ENCODE measurements around the gene CACNG5.

Gene CACNG5

GRCh38 chr17:66910651-66911285 is 75.9 kb downstream of the CACNG5 start:
- DNase-seq: no peak

- DNase-seq: no peak
Observed at GRCh38 chr17:66915204-66915611, 80.3 kb downstream of the CACNG5 start.

GRCh38 chr17:66915792-66916191 is 80.9 kb downstream of the CACNG5 start:
- DNase-seq: no peak

GRCh38 chr17:66916946-66917345 is 82.0 kb downstream of the CACNG5 start:
- DNase-seq: no peak

GRCh38 chr17:66918896-66919295 is 84.0 kb downstream of the CACNG5 start:
- no peak for DNase-seq

GRCh38 chr17:66920435-66920834 is 85.5 kb downstream of the CACNG5 start:
- no peak for DNase-seq

GRCh38 chr17:66920950-66921349 is 86.0 kb downstream of the CACNG5 start:
- DNase-seq: no peak

- no peak for DNase-seq
Observed at GRCh38 chr17:66923886-66924285, 89.0 kb downstream of the CACNG5 start.

- DNase-seq: no peak
Observed at GRCh38 chr17:66925811-66926500, 91.0 kb downstream of the CACNG5 start.

- DNase-seq: no peak
Observed at GRCh38 chr17:66928949-66929348, 94.0 kb downstream of the CACNG5 start.

- no peak for DNase-seq
Observed at GRCh38 chr17:66929591-66929990, 94.7 kb downstream of the CACNG5 start.

- no peak for DNase-seq
Observed at GRCh38 chr17:66930933-66931332, 96.0 kb downstream of the CACNG5 start.

GRCh38 chr17:66932311-66932710 is 97.4 kb downstream of the CACNG5 start:
- DNase-seq: no peak

- DNase-seq: no peak
Observed at GRCh38 chr17:66934040-66934439, 99.1 kb downstream of the CACNG5 start.
